HG03097 (cell line): ENCODE data around the gene ECT2.
"Not testable (repeated sequence)": the region's sequence is repeated elsewhere in the genome, so short reads cannot be mapped to it uniquely, and the experiment has no call there.

Experiments
- ATAC-seq: cut with Tn5 transposase; IDR thresholded peaks from one replicate; pipeline ENCODE4 v1.9.1; 2021; ENCODE audit not compliant: unreplicated experiment, low FRiP score

The ECT2 gene

GRCh38 chr3:172750368-172751174 is at the start of gene ECT2:
Gene ECT2 (plus strand): TSS chr3:172750726. CDS start chr3:172754531, 3,805 bp downstream.
- peak; percentile 98 for ATAC-seq

GRCh38 chr3:172700936-172701455 is 49.5 kb upstream of the ECT2 start:
- no peak for ATAC-seq

- no peak for ATAC-seq
Observed at GRCh38 chr3:172701751-172702150, 48.8 kb upstream of the ECT2 start.

GRCh38 chr3:172702256-172702655 is 48.3 kb upstream of the ECT2 start:
- no peak for ATAC-seq

DNA sequence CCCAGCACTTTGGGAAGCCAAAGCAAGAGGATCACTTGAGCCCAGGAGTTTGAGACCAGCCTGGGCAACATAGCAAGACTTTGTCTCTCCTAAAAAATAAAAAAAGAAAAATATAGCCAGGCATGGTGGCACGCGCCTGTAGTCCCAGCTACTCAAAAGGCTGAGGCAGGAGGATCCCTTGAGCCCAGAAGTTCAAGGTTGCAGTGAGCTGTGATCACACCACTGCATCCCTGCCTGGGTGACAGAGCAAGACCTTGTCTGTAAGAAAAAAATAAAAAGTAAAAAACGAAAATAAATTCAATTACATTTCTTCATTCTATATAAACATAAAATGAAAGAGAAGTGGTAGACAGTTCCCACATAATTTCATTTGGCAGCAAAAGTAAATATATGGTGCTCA is 47.8 kb upstream of the ECT2 start:
- not testable (repeated sequence) for ATAC-seq

DNA sequence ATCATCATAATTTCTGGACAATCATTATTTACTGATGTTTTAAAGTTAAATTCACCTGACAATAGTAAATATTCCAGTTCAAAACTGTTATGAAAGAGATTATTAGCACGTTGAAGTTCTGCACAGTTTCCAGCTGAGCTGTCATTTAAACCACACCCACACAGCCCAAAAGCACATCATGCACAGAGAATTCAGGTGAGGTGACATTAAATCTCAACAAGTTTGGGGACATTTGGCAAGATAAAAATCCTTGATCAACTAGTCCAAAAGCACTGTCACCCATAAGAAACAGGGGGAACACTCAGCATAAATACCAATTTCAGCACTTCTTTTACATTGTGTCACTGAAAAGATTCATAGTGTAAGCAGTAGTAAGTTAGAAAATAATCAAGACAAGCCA is 46.5 kb upstream of the ECT2 start:
- ATAC-seq = no peak

GRCh38 chr3:172705170-172705569 is 45.4 kb upstream of the ECT2 start:
- ATAC-seq = no peak

GRCh38 chr3:172707030-172707429 is 43.5 kb upstream of the ECT2 start:
- no peak for ATAC-seq

DNA sequence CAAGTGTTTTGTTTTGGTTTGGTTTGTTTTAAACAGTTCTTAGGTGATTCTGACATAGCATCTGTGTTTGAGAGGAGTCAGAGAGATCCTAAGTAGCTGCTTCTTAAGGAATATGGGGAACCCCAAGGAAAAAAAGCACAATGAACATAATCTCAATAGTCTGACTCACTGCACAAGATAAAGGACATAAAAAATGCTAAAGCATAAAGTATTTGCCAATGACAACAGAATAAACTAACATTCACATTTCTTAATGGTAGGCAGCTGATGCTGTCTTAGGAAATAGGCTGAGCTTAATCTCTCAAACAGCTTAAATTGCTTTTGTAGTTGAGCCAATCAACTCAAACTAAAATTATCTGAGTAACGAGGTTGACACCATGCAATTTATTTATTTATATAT is 42.6 kb upstream of the ECT2 start:
- ATAC-seq = no peak

- ATAC-seq = no peak
Observed at GRCh38 chr3:172708921-172709773, 41.4 kb upstream of the ECT2 start.

- ATAC-seq = peak; percentile 1
Observed at GRCh38 chr3:172709774-172710663, 40.5 kb upstream of the ECT2 start.

DNA sequence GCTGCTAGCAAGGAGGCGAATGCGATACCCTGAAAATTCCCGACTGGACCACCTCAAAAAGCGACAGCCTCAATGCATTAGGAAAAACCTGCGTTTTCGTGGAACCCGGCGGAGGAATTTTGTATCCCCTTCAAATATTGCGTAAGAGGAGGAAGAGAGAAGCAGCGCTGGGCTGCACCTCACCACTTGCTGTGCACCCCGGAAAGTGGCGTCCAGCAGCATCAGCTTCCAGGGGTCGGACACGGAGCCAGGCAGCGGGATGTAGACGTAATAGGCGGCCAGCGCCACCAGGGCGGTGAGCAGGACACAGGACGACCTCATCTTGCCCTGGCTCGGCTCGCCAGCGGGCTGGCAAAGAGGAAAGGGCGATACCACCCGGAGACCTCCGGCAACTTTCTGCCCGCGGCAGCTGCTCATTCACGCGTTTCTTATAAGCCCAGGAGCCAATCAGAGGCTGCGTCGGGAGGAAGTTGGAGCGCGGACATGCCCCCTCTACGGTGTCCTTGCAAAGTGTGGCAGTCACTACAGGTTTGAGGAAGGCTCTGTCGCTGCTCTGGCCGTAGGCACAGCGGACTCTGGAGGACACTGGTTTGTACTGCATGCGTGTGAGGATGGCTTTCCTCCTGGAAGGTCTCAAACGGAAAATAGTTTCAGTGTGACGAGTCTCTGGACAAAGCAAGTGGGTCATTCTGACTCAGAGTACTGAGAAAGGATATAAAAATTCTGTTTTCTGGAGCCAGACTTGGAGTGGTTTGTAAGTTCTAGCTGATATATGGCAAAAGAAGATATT is 39.7 kb upstream of the ECT2 start, which contains the start of gene NCEH1:
TSS of gene NCEH1 (minus strand) at position 404 of the 790 bp plus-strand sequence. CDS start at position 321, 83 bp downstream.
- peak; percentile 100 for ATAC-seq

GRCh38 chr3:172711454-172711795 is 39.1 kb upstream of the ECT2 start:
- ATAC-seq = no peak

GRCh38 chr3:172713316-172713715 is 37.2 kb upstream of the ECT2 start:
- no peak for ATAC-seq

DNA sequence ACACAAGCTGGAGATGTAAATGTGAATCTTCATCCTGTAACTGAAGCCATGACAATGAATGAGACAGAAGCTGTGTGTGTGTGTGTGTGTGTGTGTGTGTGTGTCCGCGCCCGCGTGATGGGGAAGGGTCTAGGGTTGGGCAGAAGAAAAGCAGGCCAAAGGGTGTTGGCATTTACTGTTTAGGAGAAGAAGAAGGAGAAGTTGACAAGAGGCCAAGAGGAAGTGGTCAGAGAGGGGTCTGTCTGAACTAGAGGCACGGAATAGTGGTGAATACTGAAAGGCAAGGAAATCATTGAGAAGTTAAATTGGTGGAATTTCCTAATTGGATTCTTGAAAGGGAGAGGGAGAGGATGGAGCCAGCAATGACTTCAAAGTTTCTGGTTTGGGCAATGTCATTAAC is 34.0 kb upstream of the ECT2 start:
- ATAC-seq = no peak

DNA sequence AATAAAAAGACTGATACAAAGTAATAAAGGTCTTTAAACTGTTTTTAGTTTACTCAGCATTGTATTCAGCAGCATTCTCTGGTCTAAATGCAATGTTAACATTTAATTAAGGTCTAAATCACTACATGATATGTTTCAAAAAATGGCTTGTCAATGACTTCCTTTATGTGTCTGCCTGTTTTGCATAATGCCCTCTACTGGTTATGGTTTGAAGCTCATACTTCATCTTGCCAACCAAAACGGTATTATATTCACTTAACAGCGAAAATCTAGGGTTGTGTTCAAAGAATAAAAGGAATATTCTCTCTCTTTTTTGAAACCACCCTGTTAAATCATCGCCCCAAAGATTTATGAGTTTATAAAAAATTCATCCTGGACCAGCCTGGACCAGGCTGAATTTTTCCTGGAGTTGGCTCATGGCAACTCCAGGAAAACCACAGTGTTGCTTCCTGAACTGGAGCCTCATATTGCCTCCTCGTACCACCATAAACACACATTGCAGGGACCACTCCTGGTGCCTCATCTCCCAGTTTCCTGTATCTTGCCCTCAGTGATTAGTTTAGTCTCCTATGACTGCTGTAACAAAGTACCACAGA is 32.9 kb upstream of the ECT2 start:
- no peak for ATAC-seq

DNA sequence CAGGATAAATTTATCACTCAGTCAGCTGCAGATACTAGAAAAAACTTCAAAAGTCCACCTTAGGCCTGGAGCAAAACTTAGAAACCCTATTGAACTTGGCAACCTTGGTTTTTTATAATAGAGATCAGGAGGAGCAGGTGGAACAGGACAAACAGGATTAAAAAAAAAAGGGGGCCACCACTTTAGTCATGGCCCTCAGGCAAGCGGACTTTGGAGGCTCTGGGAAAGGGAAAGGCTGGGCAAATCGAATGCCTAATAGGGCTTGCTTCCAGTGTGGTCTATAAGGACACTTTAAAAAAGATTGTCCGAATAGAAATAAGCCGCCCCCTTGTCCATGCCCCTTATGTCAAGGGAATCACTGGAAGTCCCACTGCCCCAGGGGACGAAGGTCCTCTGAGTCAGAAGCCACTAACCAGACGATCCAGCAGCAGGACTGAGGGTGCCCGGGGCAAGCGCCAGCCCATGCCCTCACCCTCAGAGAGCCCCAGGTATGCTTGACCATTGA is 27.9 kb upstream of the ECT2 start:
- not testable (repeated sequence) for ATAC-seq

- no peak for ATAC-seq
Observed at GRCh38 chr3:172726380-172726779, 24.1 kb upstream of the ECT2 start.

DNA sequence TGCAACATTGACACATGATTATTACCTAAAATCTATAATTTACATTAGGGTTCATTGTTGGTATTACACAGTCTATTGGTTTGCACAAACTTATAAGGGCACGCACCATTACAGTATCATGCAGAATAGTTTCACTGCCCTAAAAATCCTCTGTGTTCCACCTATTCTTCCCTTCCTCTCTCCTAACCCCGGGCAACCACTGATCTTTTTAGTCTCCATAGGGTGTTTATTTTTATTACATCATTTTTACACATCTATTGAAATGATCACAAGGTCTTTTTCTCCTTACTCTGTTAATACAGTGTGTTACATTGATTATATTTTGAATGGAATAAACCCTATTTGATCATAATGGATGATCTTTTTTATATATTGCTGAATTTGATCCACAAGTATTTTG is 15.5 kb upstream of the ECT2 start:
- no peak for ATAC-seq
